AML-193 (cell line): Measurements from ENCODE around the gene AKAP12.
A peak's percentile ranks its signal among the peaks of the same experiment; 100 is the strongest.
"Not testable (repeated sequence)": the region's sequence is repeated elsewhere in the genome, so short reads cannot be mapped to it uniquely, and the experiment has no call there.

ENCODE experiments used
- DNase-seq, 2 experiments: peaks; one replicate each; lab custom pipeline; 2025; lab: John Stamatoyannopoulos, UW

AKAP12 gene

DNA sequence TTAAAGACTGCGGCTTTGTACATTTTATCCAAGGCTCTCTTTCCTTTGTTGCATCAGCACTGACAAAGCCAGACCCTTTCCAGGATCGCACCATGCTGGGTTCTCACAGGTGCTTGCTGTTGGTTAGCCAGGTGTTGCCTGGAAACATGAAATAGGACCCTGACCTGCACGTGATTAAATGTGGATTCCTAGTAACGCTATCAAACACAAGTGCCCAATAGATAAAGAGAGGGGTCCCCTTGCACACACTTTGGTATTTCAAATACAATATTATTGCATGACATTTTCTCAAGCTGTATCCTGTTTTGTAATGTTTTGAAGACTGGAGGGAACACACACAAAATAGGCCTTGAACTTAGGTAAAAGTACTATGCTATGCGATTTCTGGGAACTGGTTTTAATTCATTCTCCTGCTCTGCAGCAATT lies 73.3 kb downstream of the AKAP12 start:
- DNase-seq, result no peak

- not testable (repeated sequence) for DNase-seq
These were observed 75.9 kb downstream of the AKAP12 start for GRCh38 chr6:151315661-151316060.

- no peak for DNase-seq
These were observed 77.6 kb downstream of the AKAP12 start for GRCh38 chr6:151317103-151317994.

DNA sequence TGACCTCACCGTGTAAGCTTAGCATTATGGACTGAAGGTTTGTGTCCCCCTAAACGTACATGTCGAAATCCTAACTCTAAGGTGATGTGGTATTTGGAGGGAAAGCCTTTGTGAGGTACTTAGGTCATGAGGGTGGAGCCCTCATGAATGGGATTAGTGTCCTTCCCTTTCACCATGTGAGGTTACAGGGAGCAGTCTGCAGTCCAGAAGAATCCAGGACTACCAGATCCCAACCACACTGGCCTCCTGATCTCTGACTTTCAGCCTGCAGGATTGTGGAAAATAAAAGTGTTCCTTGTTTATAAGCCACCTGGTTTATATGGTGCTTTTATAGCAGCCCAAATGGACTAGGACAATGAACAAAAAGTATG lies 78.2 kb downstream of the AKAP12 start:
- no peak for DNase-seq

DNA sequence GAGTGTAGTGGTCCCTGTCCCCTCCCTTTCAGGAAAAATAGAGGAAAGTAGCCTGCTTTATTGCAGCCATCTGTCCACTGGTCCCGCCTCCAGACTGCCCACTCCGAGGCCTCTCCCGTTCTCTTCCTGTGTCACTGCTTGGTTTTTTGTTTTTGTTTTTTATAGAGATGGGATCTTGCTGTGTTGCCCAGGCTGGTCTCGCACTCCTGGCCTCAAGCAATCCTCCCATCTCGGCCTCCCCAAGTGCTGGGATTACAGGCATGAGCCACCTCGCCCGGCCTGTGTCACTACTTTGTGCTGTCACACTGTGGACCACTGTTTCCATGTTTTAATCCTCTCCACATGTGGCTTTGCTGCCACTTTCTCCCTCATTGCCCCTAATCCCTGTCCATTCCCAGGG lies 80.4 kb downstream of the AKAP12 start:
- no peak for DNase-seq

- no peak for DNase-seq
These were observed 81.7 kb downstream of the AKAP12 start for GRCh38 chr6:151321438-151321837.

DNA sequence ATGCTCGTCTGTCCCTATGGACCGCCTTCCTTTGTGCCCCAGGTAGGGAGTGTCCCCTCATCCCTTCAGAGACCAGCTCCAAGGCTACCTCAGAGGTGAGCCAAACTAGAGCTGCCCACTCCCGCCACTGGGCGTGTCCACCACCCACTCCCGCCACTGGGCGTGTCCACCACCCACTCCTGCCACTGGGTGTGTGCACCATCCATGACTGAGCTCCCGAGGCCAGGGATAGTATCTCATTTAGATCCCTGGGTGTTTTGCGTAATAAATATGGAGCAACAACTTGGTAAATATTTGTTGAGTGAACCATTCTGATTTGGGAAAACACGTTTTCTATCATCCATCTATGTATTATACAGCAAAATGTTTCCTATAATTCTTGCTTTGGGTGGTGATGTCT lies 82.8 kb downstream of the AKAP12 start:
- DNase-seq, result no peak

DNA sequence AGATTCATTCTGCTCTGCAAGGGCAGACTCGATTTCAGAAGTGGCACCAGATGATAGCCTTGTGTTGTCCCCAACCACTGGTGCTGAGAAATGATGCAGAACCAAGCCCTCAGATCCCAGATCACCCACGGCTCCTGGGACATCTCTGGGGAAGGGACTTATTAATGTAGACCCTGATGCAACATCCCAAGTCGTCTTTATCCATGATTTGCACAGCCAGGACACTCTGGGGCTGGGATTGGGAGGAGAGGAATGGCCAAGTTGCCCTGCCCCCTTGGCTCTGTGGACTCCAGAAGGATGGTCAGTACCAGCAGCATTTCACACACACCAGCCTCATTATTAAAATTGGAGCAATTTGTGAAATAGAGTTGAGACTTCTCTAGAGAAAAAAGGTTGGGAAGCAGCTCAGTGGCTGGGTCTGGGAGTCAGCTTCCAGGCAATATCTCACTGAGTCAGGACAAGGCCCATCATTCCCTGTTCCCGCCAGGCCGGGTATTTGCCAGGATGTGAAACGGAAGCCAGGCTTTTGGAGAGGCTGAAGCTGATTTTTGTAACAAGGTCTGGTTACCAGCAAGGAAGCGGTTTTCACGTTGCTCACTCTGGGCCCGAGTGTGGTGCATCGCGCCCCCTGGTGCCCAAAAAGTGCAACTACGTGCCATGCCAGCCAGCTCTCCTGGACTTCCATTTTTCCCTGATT lies 84.2 kb downstream of the AKAP12 start:
- peak; percentile 47 to 55 for DNase-seq

DNA sequence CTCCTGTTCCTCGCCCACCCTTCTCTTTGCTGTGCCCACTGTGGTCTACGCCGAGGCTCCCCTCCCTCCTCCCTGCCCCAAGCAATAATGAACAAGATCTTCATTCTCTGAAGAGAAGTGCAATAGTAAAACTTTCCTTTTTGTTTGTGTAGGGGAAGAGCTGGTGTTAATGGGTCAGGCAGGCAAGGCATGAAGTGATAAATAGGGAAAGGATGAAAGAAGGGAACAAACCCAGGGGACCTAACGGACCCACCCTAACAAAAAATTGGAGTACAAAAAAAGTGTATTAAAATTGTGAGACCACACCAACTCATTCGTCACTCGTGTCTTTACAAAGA lies 84.7 kb downstream of the AKAP12 start:
- DNase-seq, result no peak

- no peak for DNase-seq
These were observed 85.6 kb downstream of the AKAP12 start for GRCh38 chr6:151325075-151326050.

DNA sequence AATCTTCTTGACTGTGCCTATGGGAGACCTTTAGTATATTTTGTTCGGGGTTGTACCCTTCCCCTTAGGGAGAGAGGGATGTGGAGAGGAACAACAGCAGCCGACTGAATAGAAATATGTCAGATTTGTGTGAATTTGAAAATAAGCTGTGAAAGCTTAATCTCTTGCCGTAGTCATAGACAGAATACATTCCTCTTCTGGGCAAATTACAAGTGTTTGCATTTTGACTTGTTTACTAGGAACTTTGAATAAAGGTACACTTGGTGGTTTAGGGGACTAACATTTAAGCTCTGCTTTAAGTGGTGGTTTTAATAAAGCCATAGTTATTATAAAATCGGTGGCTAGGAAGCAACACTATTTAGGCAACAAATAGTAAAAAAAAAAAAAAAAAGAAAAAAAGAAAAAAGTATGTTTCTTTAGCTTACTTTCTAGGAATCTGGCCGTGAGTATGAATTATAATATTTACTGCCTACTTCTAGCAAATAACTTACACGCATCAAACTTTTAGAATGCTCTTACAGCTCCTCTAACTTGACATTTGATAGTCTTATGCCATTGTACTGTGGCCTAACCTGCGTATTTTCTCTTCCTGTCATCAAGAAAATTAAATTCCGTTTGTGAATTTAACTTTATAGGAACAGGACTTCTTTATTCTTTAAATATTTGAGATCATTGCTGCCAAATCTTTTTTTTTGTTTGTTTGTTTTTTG lies 86.5 kb downstream of the AKAP12 start:
- DNase-seq, result no peak

- DNase-seq, result no peak
These were observed 87.3 kb downstream of the AKAP12 start for GRCh38 chr6:151327101-151327500.

- no peak for DNase-seq
These were observed 90.4 kb downstream of the AKAP12 start for GRCh38 chr6:151330130-151330696.

DNA sequence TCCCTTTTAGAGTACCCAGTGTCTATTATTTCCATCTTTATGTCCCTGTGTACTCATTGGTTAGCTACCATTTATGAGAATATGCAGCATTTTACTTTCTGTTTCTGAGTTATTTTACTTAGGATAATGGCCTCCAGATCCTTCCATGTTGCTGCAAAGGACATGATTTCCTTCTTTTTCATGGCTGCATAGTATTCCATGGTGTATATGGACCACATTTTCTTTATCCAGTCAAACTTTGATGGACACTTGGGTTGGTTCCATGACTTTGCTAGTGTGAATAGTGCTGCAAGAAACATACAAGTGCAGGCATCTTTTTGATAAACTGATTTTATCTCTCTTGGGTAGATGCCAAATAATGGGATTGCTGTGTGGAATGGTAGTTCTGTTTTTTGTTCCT lies 96.2 kb downstream of the AKAP12 start:
- no peak for DNase-seq

GRCh38 chr6:151338651-151339200 lies 99.0 kb downstream of the AKAP12 start:
- DNase-seq, result no peak

GRCh38 chr6:151339369-151339768 lies 99.6 kb downstream of the AKAP12 start:
- DNase-seq, result no peak

DNA sequence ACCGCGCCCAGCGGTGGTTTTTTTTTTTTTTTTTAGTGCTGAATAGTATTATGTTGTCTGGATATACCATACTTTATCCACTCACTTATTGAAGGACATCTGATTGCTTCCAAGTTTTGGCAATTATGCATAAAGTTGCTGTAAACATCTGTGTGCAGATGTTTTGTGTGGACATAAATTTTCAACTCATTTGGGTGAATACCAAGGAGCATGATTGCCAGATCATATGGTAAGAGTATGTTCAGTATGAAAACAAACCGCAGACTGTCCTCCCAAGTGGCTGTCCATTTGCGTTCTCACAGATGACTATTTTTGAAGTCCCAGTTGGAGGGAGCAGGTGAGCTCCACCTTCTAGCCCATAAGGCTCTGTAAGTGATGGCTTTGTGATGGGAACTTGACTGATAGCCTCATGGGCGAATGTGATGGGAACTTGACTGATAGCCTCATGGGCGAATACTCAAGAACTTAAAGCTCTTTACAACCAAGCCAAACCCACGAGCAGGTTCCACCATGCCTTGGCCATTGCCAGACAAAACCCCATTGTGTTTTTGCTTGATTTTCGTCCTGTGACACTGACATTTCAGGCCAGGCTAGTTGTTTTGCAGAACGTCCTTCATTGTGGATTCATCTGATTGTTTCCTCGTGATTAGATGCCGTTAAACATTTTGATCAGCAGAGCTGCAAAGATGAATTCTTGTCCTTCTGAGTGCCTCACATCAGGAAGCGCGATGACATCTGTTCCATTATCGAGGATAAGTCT lies 100.6 kb downstream of the AKAP12 start:
- no peak for DNase-seq

DNA sequence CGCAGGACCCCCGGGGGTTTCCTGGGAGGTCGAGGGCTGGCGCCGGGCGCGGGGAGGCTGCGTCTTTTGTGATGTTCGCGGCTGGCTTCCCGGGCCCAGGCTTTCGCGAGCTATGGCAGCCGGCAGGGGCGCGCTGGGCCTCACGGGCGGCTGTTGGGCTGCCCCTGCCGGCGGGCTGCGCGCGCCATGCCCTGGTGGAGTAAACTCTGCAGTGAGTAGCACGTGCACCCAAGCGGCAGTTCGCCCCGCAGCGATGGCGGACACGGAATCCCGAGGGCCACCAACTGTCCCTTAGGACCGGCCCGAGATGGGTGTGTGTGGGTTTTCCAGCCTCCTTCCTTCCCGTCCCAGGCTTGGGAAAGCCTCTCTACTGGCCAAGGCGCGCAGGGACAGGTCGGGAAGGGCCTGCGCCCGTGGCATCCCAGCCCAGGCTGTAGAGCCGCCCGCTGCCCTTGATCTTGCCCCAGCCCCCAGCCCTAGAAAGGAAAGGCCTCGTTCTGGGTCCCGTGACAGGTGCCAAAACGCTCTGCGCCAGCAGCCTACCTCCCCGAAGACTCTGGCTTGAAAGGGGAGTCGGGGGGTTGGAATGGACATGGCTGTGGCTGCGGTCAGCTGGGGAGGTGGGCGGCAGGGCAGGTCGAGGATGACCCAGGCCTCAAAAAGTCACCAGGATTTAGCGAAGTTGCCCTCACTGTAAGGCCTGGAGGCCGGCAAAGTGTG lies 101.9 kb downstream of the AKAP12 start:
- DNase-seq, result no peak

- DNase-seq, result not testable (repeated sequence)
These were observed 103.0 kb downstream of the AKAP12 start for GRCh38 chr6:151342750-151343149.
